K562 (cell line): ENCODE data around the gene LTB4R2. TPM values are rescaled to one million over a fixed set of nuclear protein-coding genes. Genes with fewer than 3 reads are reported as not detected.

Experiments
- ATAC-seq: fragments of 200-7000 bp; cut with Tn5 transposase; 3 replicates; pipeline ENCODE4 v1.9.1; 2020; ENCODE audit warnings: moderate library complexity
- BruUV-seq: library from RNA; stranded (reverse); fragments of 400-500 nt; replicated peaks from 2 replicates; lab custom pipeline; 2021; lab: Mats Ljungman, UMichigan
- CTCF ChIA-PET: fragments of 300-600 bp; formaldehyde crosslinking; extraction: SDS; loops from one replicate; lab custom pipeline; 2021; ENCODE audit warnings: low intra/inter-chr PET ratio; lab: Yijun Ruan, JAX
- POLR2A ChIA-PET: fragments of 300-600, 350-650 bp; sonication (Branson Sonifier 250); formaldehyde crosslinking; extraction: SDS; loops from one replicate; lab custom pipeline; 2021; ENCODE audit warnings: antibody characterized with exemption, inconsistent platforms; lab: Yijun Ruan, JAX
- DNase-seq, 4 experiments: peaks; one replicate each; pipeline versions ENCODE4 v3.0.0 to v3.0.0-alpha.2; 2011 to 2018; ENCODE audit warnings: low spot score in 3 of 4, mixed read lengths in 3 of 4; ENCODE audit errors: extremely low read depth in 1 of 4
- FAIRE-seq: peaks from 2 replicates; lab custom pipeline; 2011; peaks lifted over from hg19 to GRCh38; lab: Jason Lieb, UNC
- H2AFZ ChIP-seq: 2 replicates; pipeline ENCODE4 v1.6.0; 2011; ENCODE audit warnings: low read depth, low read length, control low read depth, inconsistent platforms
- H3K27ac ChIP-seq: fragments of 200-600 bp; 3 replicates; pipeline ENCODE4 v1.8.0; 2011; ENCODE audit warnings: low read depth, mild to moderate bottlenecking, control low read depth, inconsistent platforms, low read length, moderate library complexity, mixed read lengths; ENCODE audit errors: extremely low read depth
- H3K27me3 ChIP-seq, 2 experiments: fragments of 300-600 bp in 1 of 2; 2 replicates in 1 of 2; 3 replicates in 1 of 2; pipeline versions ENCODE4 v1.6.0 to v1.8.0; 2011; ENCODE audit warnings: inconsistent platforms in 2 of 2, low read length in 2 of 2, mild to moderate bottlenecking in 1 of 2, mixed read lengths in 1 of 2, moderate library complexity in 1 of 2; ENCODE audit not compliant: control insufficient read depth in 2 of 2, insufficient read depth in 2 of 2
- H3K36me3 ChIP-seq: fragments of 300-600 bp; 3 replicates; pipeline ENCODE4 v1.8.0; 2011; ENCODE audit warnings: mild to moderate bottlenecking, low read length, inconsistent platforms; ENCODE audit not compliant: control insufficient read depth, insufficient read depth
- H3K4me1 ChIP-seq, 2 experiments: fragments of 200-600 bp in 1 of 2; replicated peaks in 1 of 2; 2 replicates in 1 of 2; 3 replicates in 1 of 2; pipeline versions ENCODE4 v1.5.1 to v1.8.0; 2011; ENCODE audit warnings: inconsistent platforms in 2 of 2, low read length in 2 of 2, mild to moderate bottlenecking in 1 of 2, mixed read lengths in 1 of 2, moderate library complexity in 1 of 2; ENCODE audit not compliant: control insufficient read depth in 2 of 2, insufficient read depth in 2 of 2
- H3K4me2 ChIP-seq: 2 replicates; pipeline ENCODE4 v1.6.1; 2011; ENCODE audit warnings: low read length, control low read depth, inconsistent platforms, mixed read lengths; ENCODE audit not compliant: insufficient read depth
- H3K4me3 ChIP-seq: fragments of 200-600 bp; sonication (generic), shearing (Covaris generic); 2 replicates; pipeline ENCODE4 v1.5.1; 2016; ENCODE audit warnings: control low read depth, inconsistent platforms
- H3K79me2 ChIP-seq: fragments of 200-600 bp; 3 replicates; pipeline ENCODE4 v1.8.0; 2011; ENCODE audit warnings: low read length, inconsistent platforms; ENCODE audit not compliant: control insufficient read depth, insufficient read depth
- H3K9ac ChIP-seq, 2 experiments: 2 replicates each; pipeline versions ENCODE4 v1.6.0 to v1.6.1; 2011; ENCODE audit warnings: low read depth in 2 of 2, low read length in 2 of 2, control low read depth in 1 of 2, inconsistent platforms in 1 of 2, mild to moderate bottlenecking in 1 of 2, mixed read lengths in 1 of 2; ENCODE audit not compliant: insufficient read depth in 1 of 2
- H3K9me1 ChIP-seq: one replicate; pipeline ENCODE4 v1.6.0; 2011; ENCODE audit warnings: inconsistent platforms, mild to moderate bottlenecking, low read length, moderate library complexity; ENCODE audit not compliant: control insufficient read depth, insufficient read depth
- H3K9me3 ChIP-seq: replicated peaks from 2 replicates; pipeline ENCODE4 v1.5.1; 2011; ENCODE audit warnings: low read depth, low read length, inconsistent platforms; ENCODE audit not compliant: control insufficient read depth, insufficient read depth
- H4K20me1 ChIP-seq: replicated peaks from 2 replicates; pipeline ENCODE4 v1.6.1; 2011; ENCODE audit warnings: low read length, inconsistent platforms, mixed read lengths; ENCODE audit not compliant: control insufficient read depth, insufficient read depth
- EHMT2 ChIP-seq: fragments of 450-650 bp; IDR thresholded peaks from 2 replicates; pipeline ENCODE4 v1.6.1; 2018; ENCODE audit warnings: antibody characterized with exemption
- GATAD2A ChIP-seq: fragments of 450-650 bp; IDR thresholded peaks from 2 replicates; pipeline ENCODE4 v1.6.1; 2017
- MAZ ChIP-seq, 2 experiments: fragments of 450-650 bp in 1 of 2; sonication (generic) in 1 of 2; formaldehyde crosslinking; IDR thresholded peaks in 1 of 2; conservative IDR thresholded peaks in 1 of 2; 2 replicates each; pipeline versions ENCODE4 v1.4.0 to v1.5.0; 2020; ENCODE audit warnings: mild to moderate bottlenecking in 1 of 2, missing genetic modification reagents in 1 of 2
- WGBS: fragments of 100-300 bp; shearing (Covaris generic); methylation state at CpG from one replicate; pipeline ENCODE4 v1.1.6; 2016; ENCODE audit warnings: low coverage, mixed read lengths; ENCODE audit not compliant: insufficient coverage; ENCODE audit errors: missing lambda C conversion rate; 5-methylcytosine and 5-hydroxymethylcytosine counted together
- in situ Hi-C: fragments of 300-500 bp; cut with MboI; formaldehyde crosslinking; loops from 4 replicates; pipeline ENCODE4 v1.15.0; 2018; ENCODE audit warnings: inconsistent platforms, mixed read lengths
- intact Hi-C: fragments of 100-400 bp; cut with micrococcal nuclease; formaldehyde crosslinking; loops from 2 replicates; pipeline ENCODE4 v1.14.2; 2022
- polyA plus RNA-seq, 8 experiments: library from polyadenylated mRNA; depleted of rRNA in 4 of 8; stranded (reverse) in 5 of 8; unstranded in 3 of 8; fragments of >200 nt; fragmentation: Nextera tagmentation in 2 of 8; fragmentation: Illumina TruSeq in 1 of 8; extraction: Ambion mirVana in 2 of 8; extraction: Trizol in 1 of 8; gene quantifications; 2 replicates each; pipeline versions ENCODE4 v1.2.1 to v1.2.3, GENCODE V29; 2011 to 2014; ENCODE audit warnings: inconsistent platforms in 1 of 8, missing spikeins in 1 of 8
- total RNA-seq, 7 experiments: library from RNA; depleted of rRNA in 6 of 7; stranded (reverse); fragments of >200 nt in 6 of 7; fragmentation: Illumina TruSeq in 2 of 7; extraction: Trizol in 2 of 7; gene quantifications; 2 replicates each; pipeline versions ENCODE4 v1.2.1 to v1.2.3, GENCODE V29; 2011 to 2021; ENCODE audit warnings: low replicate concordance in 1 of 7
- TF ChIP-seq, protein P1 (sequence below): IDR thresholded peaks from 2 replicates; pipeline ENCODE4 v1.6.1; 2011; ENCODE audit warnings: borderline replicate concordance, low read depth, mild to moderate bottlenecking, moderate library complexity, low read length; ENCODE audit not compliant: insufficient read depth, poor library complexity, severe bottlenecking
- TF ChIP-seq, protein P2 (sequence below): sonication (generic); formaldehyde crosslinking; IDR thresholded peaks from 2 replicates; pipeline ENCODE4 v1.8.0; 2022; ENCODE audit warnings: missing genetic modification reagents, mild to moderate bottlenecking, moderate library complexity, borderline replicate concordance

Gene LTB4R2
- total and polyA plus RNA-seq, 9 of the 15 experiments (the other 6 are each of a cell fraction or from before 2014, with no cell fraction given), result 0.03 to 11.6 (median 2.8) TPM; not detected in 1

DNA sequence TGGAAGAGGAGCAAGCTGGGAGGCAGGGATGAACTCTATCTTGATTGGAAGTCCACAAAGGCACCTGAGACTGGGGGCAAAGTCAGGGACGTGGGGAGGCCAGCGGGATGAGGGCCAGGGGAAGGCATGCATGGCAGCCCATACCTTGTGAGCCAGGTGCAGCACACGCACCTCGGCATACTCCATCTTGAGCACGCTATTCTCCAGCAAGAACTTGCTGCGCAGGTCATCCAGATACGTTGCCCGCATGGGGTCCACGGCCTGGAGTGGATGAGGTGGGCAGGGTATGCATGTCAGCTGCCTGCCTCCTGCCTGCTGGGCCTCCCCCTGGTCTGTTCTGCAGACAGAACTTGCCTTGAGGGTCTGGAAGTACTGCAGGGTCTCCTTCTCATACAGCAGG lies 42.4 kb upstream of the LTB4R2 start:
- no peak for FAIRE-seq
- H4K20me1 ChIP-seq, result no peaks in the 10 kb centered on the region; the same call in 1 of the 2 replicates
- peaks cover 8 to 26% of the 10 kb centered on the region in 2 experiments; a peak in 4 of 5 replicates for H3K4me1 ChIP-seq
- TF ChIP-seq, protein P1, sequence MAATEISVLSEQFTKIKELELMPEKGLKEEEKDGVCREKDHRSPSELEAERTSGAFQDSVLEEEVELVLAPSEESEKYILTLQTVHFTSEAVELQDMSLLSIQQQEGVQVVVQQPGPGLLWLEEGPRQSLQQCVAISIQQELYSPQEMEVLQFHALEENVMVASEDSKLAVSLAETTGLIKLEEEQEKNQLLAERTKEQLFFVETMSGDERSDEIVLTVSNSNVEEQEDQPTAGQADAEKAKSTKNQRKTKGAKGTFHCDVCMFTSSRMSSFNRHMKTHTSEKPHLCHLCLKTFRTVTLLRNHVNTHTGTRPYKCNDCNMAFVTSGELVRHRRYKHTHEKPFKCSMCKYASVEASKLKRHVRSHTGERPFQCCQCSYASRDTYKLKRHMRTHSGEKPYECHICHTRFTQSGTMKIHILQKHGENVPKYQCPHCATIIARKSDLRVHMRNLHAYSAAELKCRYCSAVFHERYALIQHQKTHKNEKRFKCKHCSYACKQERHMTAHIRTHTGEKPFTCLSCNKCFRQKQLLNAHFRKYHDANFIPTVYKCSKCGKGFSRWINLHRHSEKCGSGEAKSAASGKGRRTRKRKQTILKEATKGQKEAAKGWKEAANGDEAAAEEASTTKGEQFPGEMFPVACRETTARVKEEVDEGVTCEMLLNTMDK, result no peak
- TF ChIP-seq GATAD2A, result no peak
- no peak for TF ChIP-seq EHMT2
- TF ChIP-seq, protein P2, sequence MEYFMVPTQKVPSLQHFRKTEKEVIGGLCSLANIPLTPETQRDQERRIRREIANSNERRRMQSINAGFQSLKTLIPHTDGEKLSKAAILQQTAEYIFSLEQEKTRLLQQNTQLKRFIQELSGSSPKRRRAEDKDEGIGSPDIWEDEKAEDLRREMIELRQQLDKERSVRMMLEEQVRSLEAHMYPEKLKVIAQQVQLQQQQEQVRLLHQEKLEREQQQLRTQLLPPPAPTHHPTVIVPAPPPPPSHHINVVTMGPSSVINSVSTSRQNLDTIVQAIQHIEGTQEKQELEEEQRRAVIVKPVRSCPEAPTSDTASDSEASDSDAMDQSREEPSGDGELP (CRISPR knock-in tag), result no peak
- no peak for TF ChIP-seq MAZ (CRISPR knock-in tag; conservative IDR thresholded peaks at IDR 0.05 in 1 of 2, IDR thresholded peaks at IDR 0.05 in 1 of 2)
- no peak for ATAC-seq
- intact Hi-C loops (no loop called here), in situ Hi-C loops (no loop called here)
- no peak overlapping the region for H3K4me3 ChIP-seq
- H2AFZ ChIP-seq, result no peak overlapping the region
- no peaks in the 10 kb centered on the region for H3K9me3 ChIP-seq
- DNase-seq, result no peak
- no peaks in the 10 kb centered on the region for H3K9me1 ChIP-seq
- peaks cover 9% of the 10 kb centered on the region; the same call in 1 of the 3 replicates for H3K79me2 ChIP-seq
- ChIA-PET POLR2A (interaction anchor here (0.6 to 1.4 kb wide), 2 partner anchors 12 to 25 kb away, joined by 3 read pairs; partner anchors contain the start of gene TINF2), CTCF (no interaction called here)
- H3K4me2 ChIP-seq, result no peak overlapping the region
- no peaks in the 10 kb centered on the region for H3K36me3 ChIP-seq
- BruUV-seq, result no TSS peak
- no peak overlapping the region for H3K27ac ChIP-seq
- H3K27me3 ChIP-seq, result no peaks in the 10 kb centered on the region
- 77% methylated on average over 8 of the region's 9 CpGs for WGBS
- peak overlapping the region in 1 of 2 experiments; percentile 52; a peak in 1 of 4 replicates for H3K9ac ChIP-seq
